A549 (cell line): ENCODE data around the gene SF3A1.

Experiments
- ATOH8 ChIP-seq: fragments of 250-450 bp; sonication (Bioruptor Pico); IDR thresholded peaks from 2 replicates; pipeline ENCODE4 v1.5.0; 2020; ENCODE audit warnings: low read depth, mild to moderate bottlenecking, moderate library complexity
- CHD2 ChIP-seq: fragments of 150-350 bp; IDR thresholded peaks from 2 replicates; pipeline ENCODE4 v1.6.1; 2014; ENCODE audit warnings: low read length; ENCODE audit not compliant: partially characterized antibody
- CTCF ChIP-seq: fragments of >200 bp; sonication (Bioruptor Twin); formaldehyde crosslinking; IDR thresholded peaks from 3 replicates; pipeline ENCODE4 v1.5.1; 2016
- KDM1A ChIP-seq: fragments of 200-600 bp; sonication (generic); IDR thresholded peaks from 2 replicates; pipeline ENCODE4 v1.6.1; 2016; ENCODE audit warnings: low read depth, mild to moderate bottlenecking
- NR3C1 ChIP-seq: fragments of >200 bp; sonication (Bioruptor Twin); formaldehyde crosslinking; IDR thresholded peaks from 3 replicates; pipeline ENCODE4 v1.6.1; 2017
- PHF8 ChIP-seq: fragments of 200-600 bp; sonication (generic); IDR thresholded peaks from 2 replicates; pipeline ENCODE4 v1.6.1; 2016; ENCODE audit warnings: low read depth, mild to moderate bottlenecking, antibody characterized with exemption, moderate library complexity, borderline replicate concordance
- POLR2AphosphoS2 ChIP-seq: conservative IDR thresholded peaks from 2 replicates; pipeline ENCODE4 v1.6.1; 2012; ENCODE audit warnings: low read length, improper control_type of control experiment, inconsistent platforms
- RAD21 ChIP-seq, 2 experiments: fragments of >200 bp in 1 of 2; sonication (Bioruptor Twin) in 1 of 2; formaldehyde crosslinking in 1 of 2; IDR thresholded peaks in 1 of 2; conservative IDR thresholded peaks in 1 of 2; 2 replicates in 1 of 2; 3 replicates in 1 of 2; pipeline ENCODE4 v1.6.1; 2012 to 2018; ENCODE audit warnings: inconsistent platforms in 1 of 2
- USF2 ChIP-seq: fragments of 450-650 bp; IDR thresholded peaks from 2 replicates; pipeline ENCODE4 v1.6.1; 2014; ENCODE audit warnings: antibody characterized with exemption
- ZSCAN20 ChIP-seq: fragments of 250-450 bp; sonication (Bioruptor Pico); IDR thresholded peaks from 2 replicates; pipeline ENCODE4 v1.8.0; 2022; ENCODE audit warnings: mild to moderate bottlenecking, moderate library complexity

GRCh38 chr22:30347255-30347892, 9.3 kb downstream of the SF3A1 start:
- TF ChIP-seq CTCF (no peak), ZSCAN20 (CRISPR knock-in tag) (no peak), CHD2 (no peak), USF2 (no peak), ATOH8 (CRISPR knock-in tag) (no peak), POLR2AphosphoS2 (no peak), RAD21 (conservative IDR thresholded peaks at IDR 0.05 in 1 of 2, IDR thresholded peaks at IDR 0.05 in 1 of 2) (no peak), PHF8 (no peak), NR3C1 (no peak), KDM1A (no peak)
